ENCODE data around the gene GABRP.
"Not testable (repeated sequence)": the region's sequence is repeated elsewhere in the genome, so short reads cannot be mapped to it uniquely, and the experiment has no call there.

The GABRP gene

DNA sequence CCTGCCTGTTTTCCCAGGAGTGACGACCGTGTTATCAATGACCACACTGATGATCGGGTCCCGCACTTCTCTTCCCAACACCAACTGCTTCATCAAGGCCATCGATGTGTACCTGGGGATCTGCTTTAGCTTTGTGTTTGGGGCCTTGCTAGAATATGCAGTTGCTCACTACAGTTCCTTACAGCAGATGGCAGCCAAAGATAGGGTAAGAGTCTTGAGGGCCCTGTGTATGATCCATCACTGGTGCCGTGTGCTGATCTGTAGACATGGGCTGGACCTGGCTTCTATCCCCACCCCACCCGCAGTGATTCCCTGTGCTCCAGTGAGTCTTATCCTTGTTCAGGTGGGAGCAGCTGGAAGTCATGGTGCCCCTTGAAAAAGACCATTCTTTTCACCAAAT, 26.0 kb downstream of the GABRP start:
- Histone ChIP-seq H3K9ac (ENCODE audit: low read length) (no peak overlapping the region), H3K27me3 (ENCODE audit: control insufficient read depth, insufficient read depth, low read length) (no peaks in the 10 kb centered on the region), H3K27ac (ENCODE audit: low read length) (no peak overlapping the region), H3K4me3 (ENCODE audit: low read length) (no peak overlapping the region), H3K36me3 (ENCODE audit: control insufficient read depth, low read depth, low read length) (no peaks in the 10 kb centered on the region), H3K4me1 (ENCODE audit: control insufficient read depth, low read depth, low read length) (no peaks in the 10 kb centered on the region), H3K9me3 (ENCODE audit: control insufficient read depth, low read depth, low read length) (no peaks in the 10 kb centered on the region)

DNA sequence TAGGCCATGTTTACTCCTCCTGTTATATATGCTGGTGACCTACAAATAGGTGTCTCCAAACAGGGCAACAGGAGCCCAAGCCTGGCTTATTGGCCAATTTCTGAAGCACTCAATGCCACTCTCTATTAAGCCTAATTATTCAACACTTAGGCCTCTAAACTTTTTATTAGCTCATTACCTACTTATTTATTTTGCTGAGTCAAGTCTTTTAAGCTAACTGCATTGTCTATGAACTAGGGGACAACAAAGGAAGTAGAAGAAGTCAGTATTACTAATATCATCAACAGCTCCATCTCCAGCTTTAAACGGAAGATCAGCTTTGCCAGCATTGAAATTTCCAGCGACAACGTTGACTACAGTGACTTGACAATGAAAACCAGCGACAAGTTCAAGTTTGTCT, 28.2 kb downstream of the GABRP start:
- Histone ChIP-seq H3K27ac (ENCODE audit: low read length) (no peak overlapping the region), H3K4me1 (ENCODE audit: control insufficient read depth, low read depth, low read length) (no peaks in the 10 kb centered on the region), H3K27me3 (ENCODE audit: control insufficient read depth, insufficient read depth, low read length) (no peaks in the 10 kb centered on the region), H3K4me3 (ENCODE audit: low read length) (no peak overlapping the region), H3K9me3 (ENCODE audit: control insufficient read depth, low read depth, low read length) (no peaks in the 10 kb centered on the region), H3K9ac (ENCODE audit: low read length) (no peak overlapping the region), H3K36me3 (ENCODE audit: control insufficient read depth, low read depth, low read length) (no peaks in the 10 kb centered on the region)

DNA sequence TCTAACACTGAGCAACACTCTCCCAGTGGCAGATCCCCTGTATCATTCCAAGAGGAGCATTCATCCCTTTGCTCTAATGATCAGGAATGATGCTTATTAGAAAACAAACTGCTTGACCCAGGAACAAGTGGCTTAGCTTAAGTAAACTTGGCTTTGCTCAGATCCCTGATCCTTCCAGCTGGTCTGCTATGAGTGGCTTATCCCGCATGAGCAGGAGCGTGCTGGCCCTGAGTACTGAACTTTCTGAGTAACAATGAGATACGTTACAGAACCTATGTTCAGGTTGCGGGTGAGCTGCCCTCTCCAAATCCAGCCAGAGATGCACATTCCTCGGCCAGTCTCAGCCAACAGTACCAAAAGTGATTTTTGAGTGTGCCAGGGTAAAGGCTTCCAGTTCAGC, 29.7 kb downstream of the GABRP start:
- no peaks in the 10 kb centered on the region for H3K9me3 ChIP-seq (ENCODE audit: control insufficient read depth, low read depth, low read length)
- no peaks in the 10 kb centered on the region for H3K27me3 ChIP-seq (ENCODE audit: control insufficient read depth, insufficient read depth, low read length)
- no peaks in the 10 kb centered on the region for H3K36me3 ChIP-seq (ENCODE audit: control insufficient read depth, low read depth, low read length)
- no peak overlapping the region for H3K27ac ChIP-seq (ENCODE audit: low read length)
- H3K4me1 ChIP-seq (ENCODE audit: control insufficient read depth, low read depth, low read length) = no peaks in the 10 kb centered on the region
- H3K4me3 ChIP-seq (ENCODE audit: low read length) = no peak overlapping the region
- no peak overlapping the region for H3K9ac ChIP-seq (ENCODE audit: low read length)

DNA sequence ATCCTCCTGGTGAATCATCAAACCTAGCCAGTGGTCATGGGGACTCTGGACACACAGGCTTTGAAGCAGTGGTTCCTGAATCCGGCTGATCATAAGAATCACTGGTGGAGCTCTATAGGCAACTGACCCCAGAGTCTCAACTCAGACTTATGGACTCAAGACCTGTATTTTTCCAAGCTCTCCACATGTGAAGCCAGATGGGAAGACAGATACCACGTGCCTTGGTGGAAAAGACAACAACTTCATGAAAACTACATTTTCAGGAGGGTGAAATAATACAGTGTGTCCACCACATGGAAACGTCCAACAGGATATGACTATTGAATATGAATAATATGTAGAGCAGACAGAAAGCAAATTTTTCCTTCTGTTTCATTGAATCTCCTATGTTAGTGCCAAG, 33.7 kb downstream of the GABRP start:
- H3K27ac ChIP-seq (ENCODE audit: low read length) = no peak overlapping the region
- no peaks in the 10 kb centered on the region for H3K27me3 ChIP-seq (ENCODE audit: control insufficient read depth, insufficient read depth, low read length)
- no peak overlapping the region for H3K4me3 ChIP-seq (ENCODE audit: low read length)
- H3K9me3 ChIP-seq (ENCODE audit: control insufficient read depth, low read depth, low read length) = no peaks in the 10 kb centered on the region
- H3K36me3 ChIP-seq (ENCODE audit: control insufficient read depth, low read depth, low read length) = no peaks in the 10 kb centered on the region
- H3K4me1 ChIP-seq (ENCODE audit: control insufficient read depth, low read depth, low read length) = no peaks in the 10 kb centered on the region
- no peak overlapping the region for H3K9ac ChIP-seq (ENCODE audit: low read length)

DNA sequence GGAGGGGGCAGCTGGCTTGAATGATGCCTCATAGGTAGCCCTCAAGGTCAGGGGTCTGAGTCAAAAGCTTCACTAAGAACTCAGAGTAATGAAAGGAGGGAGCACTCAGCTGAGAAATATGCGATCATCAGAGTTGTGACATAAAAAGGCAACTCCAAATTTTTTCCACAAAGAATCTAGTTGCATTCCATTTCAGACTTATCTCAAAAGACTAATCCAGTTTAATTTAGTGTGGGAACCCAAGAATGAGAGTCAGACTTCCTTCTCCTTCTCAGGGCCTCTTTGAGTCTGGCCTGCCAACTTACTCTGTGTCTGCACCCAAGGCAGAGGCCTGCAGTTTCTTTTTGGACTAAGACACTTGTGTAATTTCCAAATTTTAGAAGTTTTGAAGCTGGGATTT, 34.7 kb downstream of the GABRP start:
- H3K36me3 ChIP-seq (ENCODE audit: control insufficient read depth, low read depth, low read length) = no peaks in the 10 kb centered on the region
- H3K9me3 ChIP-seq (ENCODE audit: control insufficient read depth, low read depth, low read length) = no peaks in the 10 kb centered on the region
- no peaks in the 10 kb centered on the region for H3K4me1 ChIP-seq (ENCODE audit: control insufficient read depth, low read depth, low read length)
- H3K27me3 ChIP-seq (ENCODE audit: control insufficient read depth, insufficient read depth, low read length) = no peaks in the 10 kb centered on the region
- no peak overlapping the region for H3K9ac ChIP-seq (ENCODE audit: low read length)
- H3K4me3 ChIP-seq (ENCODE audit: low read length) = no peak overlapping the region
- no peak overlapping the region for H3K27ac ChIP-seq (ENCODE audit: low read length)

DNA sequence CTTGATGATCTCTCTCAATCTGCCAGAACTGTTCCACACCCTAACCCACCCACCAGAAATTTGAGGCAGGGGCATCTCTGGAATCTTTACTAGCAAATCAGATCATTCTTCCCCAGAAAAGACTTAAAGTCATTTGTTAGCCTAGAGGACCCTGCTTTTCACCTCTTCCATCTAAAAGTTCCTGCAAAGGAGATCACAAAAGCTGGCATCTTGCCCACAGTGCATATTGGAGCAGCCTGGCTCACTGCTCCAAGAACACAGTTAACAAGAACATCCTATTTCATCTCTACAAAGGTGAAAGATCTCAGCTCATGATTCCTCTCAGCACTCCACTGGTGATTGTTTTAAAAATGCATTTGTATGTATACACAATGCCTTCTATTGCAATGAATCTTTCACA, 36.3 kb downstream of the GABRP start:
- Histone ChIP-seq H3K9me3 (ENCODE audit: control insufficient read depth, low read depth, low read length) (no peaks in the 10 kb centered on the region), H3K4me1 (ENCODE audit: control insufficient read depth, low read depth, low read length) (no peaks in the 10 kb centered on the region), H3K36me3 (ENCODE audit: control insufficient read depth, low read depth, low read length) (no peaks in the 10 kb centered on the region), H3K9ac (ENCODE audit: low read length) (no peak overlapping the region), H3K27ac (ENCODE audit: low read length) (no peak overlapping the region), H3K27me3 (ENCODE audit: control insufficient read depth, insufficient read depth, low read length) (no peaks in the 10 kb centered on the region), H3K4me3 (ENCODE audit: low read length) (no peak overlapping the region)

DNA sequence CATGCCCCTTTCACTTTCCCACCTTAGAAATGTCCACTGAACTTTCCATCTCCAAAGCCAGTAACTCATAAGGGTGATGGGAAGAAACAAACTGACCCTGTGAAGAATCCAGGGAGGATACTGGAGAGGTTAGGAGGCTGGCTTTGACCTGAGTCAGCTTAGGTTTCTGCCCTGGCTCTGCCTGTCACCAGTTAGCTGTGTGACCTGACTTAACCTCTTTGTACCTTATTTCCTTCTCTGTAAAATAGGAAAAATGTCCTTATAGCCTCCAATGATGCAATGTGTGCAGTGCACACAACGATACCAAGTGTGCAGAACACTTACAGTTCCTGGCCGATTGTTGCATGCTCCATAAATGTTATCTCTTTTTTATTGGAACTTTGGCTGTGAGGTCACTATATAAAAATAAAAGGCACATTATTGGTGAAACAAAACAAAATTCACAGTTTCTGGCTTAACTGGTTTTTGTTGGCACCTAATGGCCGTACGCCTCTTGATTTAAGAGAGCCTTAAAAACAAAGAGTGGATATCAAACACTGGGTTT, 37.8 kb downstream of the GABRP start:
- Histone ChIP-seq H3K4me1 (ENCODE audit: control insufficient read depth, low read depth, low read length) (no peaks in the 10 kb centered on the region), H3K36me3 (ENCODE audit: control insufficient read depth, low read depth, low read length) (no peaks in the 10 kb centered on the region), H3K4me3 (ENCODE audit: low read length) (no peak overlapping the region), H3K9me3 (ENCODE audit: control insufficient read depth, low read depth, low read length) (peaks cover 1% of the 10 kb centered on the region), H3K27ac (ENCODE audit: low read length) (no peak overlapping the region), H3K27me3 (ENCODE audit: control insufficient read depth, insufficient read depth, low read length) (no peaks in the 10 kb centered on the region), H3K9ac (ENCODE audit: low read length) (no peak overlapping the region)

DNA sequence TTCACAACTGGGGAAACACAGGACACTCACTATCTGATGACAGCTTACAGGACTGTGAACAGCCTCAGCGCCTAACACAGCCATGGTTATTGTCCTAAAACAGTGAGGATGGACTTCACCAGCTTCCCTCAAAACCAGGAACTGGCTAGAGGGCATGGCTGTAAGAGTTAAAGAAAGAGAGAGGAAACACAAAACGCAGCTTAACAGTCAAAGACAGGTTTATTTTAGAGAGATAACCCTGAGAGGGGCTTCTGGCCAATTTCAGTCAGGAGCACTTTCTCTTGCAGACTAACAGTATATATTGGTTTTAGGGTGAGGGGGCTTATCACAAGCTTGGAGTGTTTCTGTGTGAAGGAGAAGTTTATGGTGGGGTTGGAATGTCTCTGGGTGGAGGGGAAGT, 42.6 kb downstream of the GABRP start:
- Histone ChIP-seq H3K36me3 (ENCODE audit: control insufficient read depth, low read depth, low read length) (no peaks in the 10 kb centered on the region), H3K4me3 (ENCODE audit: low read length) (no peak overlapping the region), H3K27ac (ENCODE audit: low read length) (no peak overlapping the region), H3K4me1 (ENCODE audit: control insufficient read depth, low read depth, low read length) (no peaks in the 10 kb centered on the region), H3K27me3 (ENCODE audit: control insufficient read depth, insufficient read depth, low read length) (no peaks in the 10 kb centered on the region), H3K9ac (ENCODE audit: low read length) (no peak overlapping the region), H3K9me3 (ENCODE audit: control insufficient read depth, low read depth, low read length) (peaks cover 8% of the 10 kb centered on the region)

DNA sequence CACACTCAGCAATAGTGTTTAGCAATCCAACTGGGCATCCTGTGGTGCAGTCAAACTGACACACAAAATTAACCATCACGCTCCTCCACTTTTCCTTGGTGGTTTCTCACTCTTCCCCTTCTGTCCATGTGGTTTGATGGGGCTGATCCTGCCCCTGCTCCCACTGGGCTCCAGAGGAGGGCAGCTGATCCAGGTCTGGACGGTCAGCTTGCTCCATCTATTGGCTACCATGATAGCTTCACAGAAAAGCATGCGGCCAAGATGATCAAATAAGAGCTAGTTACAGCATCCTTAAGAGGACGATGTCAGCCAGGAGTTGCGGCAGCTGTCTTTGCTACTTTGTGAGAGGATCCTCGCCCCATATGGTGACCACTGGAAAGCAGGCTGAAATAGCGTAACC, 48.7 kb downstream of the GABRP start:
- Histone ChIP-seq H3K9me3 (ENCODE audit: control insufficient read depth, low read depth, low read length) (no peaks in the 10 kb centered on the region), H3K4me1 (ENCODE audit: control insufficient read depth, low read depth, low read length) (no peaks in the 10 kb centered on the region)

DNA sequence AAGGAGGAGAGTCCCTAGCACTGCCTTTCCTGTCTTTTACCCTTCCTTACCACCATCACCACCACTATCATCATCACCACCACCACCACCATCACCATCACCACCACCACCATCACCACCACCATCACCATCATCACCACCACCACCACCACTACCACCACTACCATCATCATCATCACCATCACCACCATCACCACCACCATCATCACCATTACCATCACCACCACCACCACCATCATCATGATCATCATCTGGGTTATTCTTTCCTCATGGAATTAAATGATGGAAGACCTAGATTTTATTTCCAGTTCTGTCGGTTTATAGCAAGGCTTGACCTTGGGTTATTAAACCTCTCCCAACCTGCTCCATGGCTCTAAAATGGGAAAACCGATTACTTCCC, 50.5 kb downstream of the GABRP start:
- H3K9ac ChIP-seq (ENCODE audit: low read length); H3K4me1 ChIP-seq (ENCODE audit: control insufficient read depth, low read depth, low read length); H3K9me3 ChIP-seq (ENCODE audit: control insufficient read depth, low read depth, low read length); H3K27ac ChIP-seq (ENCODE audit: low read length); H3K36me3 ChIP-seq (ENCODE audit: control insufficient read depth, low read depth, low read length); H3K4me3 ChIP-seq (ENCODE audit: low read length); H3K27me3 ChIP-seq (ENCODE audit: control insufficient read depth, insufficient read depth, low read length): not testable (repeated sequence)

More for the DNA sequence above, 48.7 kb downstream of the GABRP start:
- Histone ChIP-seq H3K9ac (ENCODE audit: low read length) (no peak overlapping the region), H3K4me3 (ENCODE audit: low read length) (no peak overlapping the region), H3K27me3 (ENCODE audit: control insufficient read depth, insufficient read depth, low read length) (no peaks in the 10 kb centered on the region), H3K36me3 (ENCODE audit: control insufficient read depth, low read depth, low read length) (no peaks in the 10 kb centered on the region), H3K27ac (ENCODE audit: low read length) (no peak overlapping the region)

DNA sequence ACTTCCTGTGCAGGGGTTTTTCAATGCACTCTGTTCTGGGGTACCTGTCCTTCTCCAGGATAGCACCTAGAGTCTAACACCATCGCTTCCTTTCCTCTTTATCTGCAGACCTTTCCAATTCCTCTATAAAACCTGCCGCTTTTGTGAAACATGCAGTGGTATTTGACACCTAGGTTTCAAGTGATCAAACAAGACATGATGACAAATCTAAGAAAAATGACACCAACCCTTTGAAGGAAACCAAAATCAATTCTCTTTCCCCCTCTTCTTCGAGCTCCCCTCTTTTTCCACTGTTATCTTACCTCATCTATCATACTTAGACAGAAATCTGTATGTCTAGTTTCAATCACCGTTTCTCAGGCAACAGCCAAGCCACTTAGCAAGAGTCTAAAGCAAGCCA, 52.7 kb downstream of the GABRP start:
- no peak overlapping the region for H3K9ac ChIP-seq (ENCODE audit: low read length)
- no peak overlapping the region for H3K4me3 ChIP-seq (ENCODE audit: low read length)
- H3K27ac ChIP-seq (ENCODE audit: low read length) = no peak overlapping the region
- no peaks in the 10 kb centered on the region for H3K4me1 ChIP-seq (ENCODE audit: control insufficient read depth, low read depth, low read length)
- H3K9me3 ChIP-seq (ENCODE audit: control insufficient read depth, low read depth, low read length) = no peaks in the 10 kb centered on the region
- no peaks in the 10 kb centered on the region for H3K36me3 ChIP-seq (ENCODE audit: control insufficient read depth, low read depth, low read length)
- H3K27me3 ChIP-seq (ENCODE audit: control insufficient read depth, insufficient read depth, low read length) = no peaks in the 10 kb centered on the region

DNA sequence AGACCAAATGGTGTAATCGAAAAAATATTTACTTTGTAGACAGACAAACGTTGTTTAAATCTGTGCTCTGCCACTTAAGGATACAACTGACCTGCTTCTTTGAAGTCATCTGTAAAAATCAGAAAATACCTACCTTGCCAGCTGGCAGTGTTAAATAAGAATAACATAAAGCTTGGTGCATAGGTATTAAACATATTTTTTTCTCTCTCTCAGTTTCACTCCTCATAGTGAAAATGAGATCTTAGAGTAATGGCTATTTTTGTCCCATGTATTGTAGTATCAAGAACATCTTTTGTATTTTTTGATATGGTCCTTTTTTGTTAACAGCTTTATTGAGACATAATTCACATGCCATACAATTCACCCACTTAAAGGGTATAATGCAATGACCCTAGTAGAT, 60.3 kb downstream of the GABRP start:
- Histone ChIP-seq H3K9ac (ENCODE audit: low read length) (no peak overlapping the region), H3K36me3 (ENCODE audit: control insufficient read depth, low read depth, low read length) (no peaks in the 10 kb centered on the region), H3K27me3 (ENCODE audit: control insufficient read depth, insufficient read depth, low read length) (no peaks in the 10 kb centered on the region), H3K4me3 (ENCODE audit: low read length) (no peak overlapping the region), H3K4me1 (ENCODE audit: control insufficient read depth, low read depth, low read length) (no peaks in the 10 kb centered on the region), H3K27ac (ENCODE audit: low read length) (no peak overlapping the region), H3K9me3 (ENCODE audit: control insufficient read depth, low read depth, low read length) (no peaks in the 10 kb centered on the region)

Measured in iPS-18a (cell line).